H1 (cell line): ENCODE measurements around the gene INPP5A. TPM values are rescaled to one million over a fixed set of nuclear protein-coding genes. Genes with fewer than 3 reads are reported as not detected.

Source experiments
- CTCF ChIA-PET: fragments of 300-600 bp; sonication (Branson Sonifier 250); formaldehyde crosslinking; loops from one replicate; lab custom pipeline; 2021; ENCODE audit not compliant: partially characterized antibody; lab: Charles Lee
- POLR2A ChIA-PET: fragments of 300-600 bp; sonication (Branson Sonifier 250); formaldehyde crosslinking; loops from one replicate; lab custom pipeline; 2021; ENCODE audit warnings: inconsistent platforms; ENCODE audit not compliant: partially characterized antibody; lab: Charles Lee
- DNase-seq, 2 experiments: peaks; one replicate each; pipeline versions ENCODE4 v3.0.0 to v3.0.0-alpha.2; 2010 to 2022; ENCODE audit warnings: low spot score in 2 of 2, low read depth in 1 of 2, mixed read lengths in 1 of 2
- FAIRE-seq: peaks from 2 replicates; lab custom pipeline; 2011; peaks lifted over from hg19 to GRCh38; lab: Jason Lieb, UNC
- H2AFZ ChIP-seq: 2 replicates; pipeline ENCODE4 v1.8.1; 2012; ENCODE audit warnings: low read length, inconsistent platforms
- H2AK5ac ChIP-seq: 2 replicates; pipeline ENCODE4 v1.6.1; 2013; ENCODE audit warnings: low read depth, low read length
- H2BK120ac ChIP-seq: replicated peaks from 2 replicates; pipeline ENCODE3; 2013; ENCODE audit warnings: low read depth, low read length, inconsistent platforms
- H2BK12ac ChIP-seq: 2 replicates; pipeline ENCODE4 v1.6.1; 2013; ENCODE audit warnings: low read depth, low read length
- H2BK15ac ChIP-seq: 2 replicates; pipeline ENCODE4 v1.6.1; 2013; ENCODE audit warnings: low read length
- H2BK20ac ChIP-seq: 2 replicates; pipeline ENCODE4 v1.6.1; 2013; ENCODE audit warnings: low read length
- H2BK5ac ChIP-seq: 2 replicates; pipeline ENCODE4 v1.6.1; 2013; ENCODE audit warnings: low read depth, low read length
- H3K14ac ChIP-seq: 2 replicates; pipeline ENCODE4 v1.6.1; 2013; ENCODE audit warnings: inconsistent platforms; ENCODE audit not compliant: insufficient read length
- H3K18ac ChIP-seq: 2 replicates; pipeline ENCODE4 v1.6.1; 2013; ENCODE audit warnings: low read length; ENCODE audit errors: extremely low read depth
- H3K23ac ChIP-seq: 2 replicates; pipeline ENCODE4 v1.6.1; 2013; ENCODE audit warnings: inconsistent platforms; ENCODE audit not compliant: insufficient read length
- H3K23me2 ChIP-seq: 2 replicates; pipeline ENCODE4 v1.6.1; 2013; ENCODE audit warnings: low read depth, low read length
- H3K27ac ChIP-seq: 2 replicates; pipeline ENCODE4 v1.6.1; 2011; ENCODE audit warnings: low read depth, low read length, inconsistent platforms
- H3K27me3 ChIP-seq, 4 experiments: replicated peaks in 1 of 4; 1 replicate in 1 of 4; 2 replicates in 3 of 4; pipeline versions ENCODE4 v1.6.1 to v1.8.1; 2011 to 2013; ENCODE audit warnings: low read length in 3 of 4, mild to moderate bottlenecking in 3 of 4, inconsistent platforms in 2 of 4, mixed read lengths in 2 of 4, moderate library complexity in 1 of 4; ENCODE audit not compliant: control insufficient read depth in 3 of 4, insufficient read depth in 3 of 4; ENCODE audit errors: extremely low read depth in 1 of 4
- H3K36me3 ChIP-seq, 4 experiments: 2 replicates each; pipeline versions ENCODE4 v1.6.1 to v1.8.1; 2011 to 2013; ENCODE audit warnings: mild to moderate bottlenecking in 4 of 4, low read length in 3 of 4, moderate library complexity in 2 of 4, control low read depth in 1 of 4, inconsistent platforms in 1 of 4; ENCODE audit not compliant: insufficient read depth in 4 of 4, control insufficient read depth in 2 of 4
- H3K4ac ChIP-seq: replicated peaks from 2 replicates; pipeline ENCODE3; 2013; ENCODE audit warnings: low read length, low read depth, mixed read lengths, inconsistent platforms; ENCODE audit not compliant: insufficient read length
- H3K4me1 ChIP-seq, 4 experiments: replicated peaks in 1 of 4; 1 replicate in 1 of 4; 2 replicates in 3 of 4; pipeline versions ENCODE4 v1.6.1 to v1.8.1; 2011 to 2013; ENCODE audit warnings: low read length in 3 of 4, inconsistent platforms in 2 of 4, mixed read lengths in 1 of 4; ENCODE audit not compliant: insufficient read depth in 4 of 4, control insufficient read depth in 3 of 4
- H3K4me2 ChIP-seq, 2 experiments: 2 replicates each; pipeline versions ENCODE4 v1.6.1 to v1.8.1; 2011 to 2013; ENCODE audit warnings: low read depth in 2 of 2, low read length in 2 of 2, control low read depth in 1 of 2, inconsistent platforms in 1 of 2, mild to moderate bottlenecking in 1 of 2; ENCODE audit not compliant: insufficient read depth in 1 of 2
- H3K4me3 ChIP-seq, 4 experiments: fragments of 200-600, 300-600 bp in 1 of 4; sonication (generic), shearing (Covaris generic), sonication (Bioruptor Twin) in 1 of 4; 2 replicates each; pipeline versions ENCODE4 v1.5.1 to v1.8.1; 2011 to 2016; ENCODE audit warnings: low read length in 4 of 4, low read depth in 3 of 4, control low read depth in 2 of 4, inconsistent platforms in 2 of 4, mild to moderate bottlenecking in 2 of 4, mixed read lengths in 1 of 4, moderate library complexity in 1 of 4; ENCODE audit not compliant: insufficient read depth in 2 of 4; ENCODE audit errors: extremely low read depth in 1 of 4
- H3K56ac ChIP-seq: replicated peaks from 2 replicates; pipeline ENCODE3; 2013; ENCODE audit warnings: low read depth, mild to moderate bottlenecking, mixed read lengths, low read length, inconsistent platforms; ENCODE audit not compliant: insufficient read length
- H3K79me1 ChIP-seq: 2 replicates; pipeline ENCODE4 v1.6.1; 2013; ENCODE audit warnings: low read depth, low read length, control low read depth
- H3K79me2 ChIP-seq, 2 experiments: 2 replicates each; pipeline versions ENCODE4 v1.6.1 to v1.8.1; 2012 to 2013; ENCODE audit warnings: low read length in 2 of 2, mild to moderate bottlenecking in 2 of 2, inconsistent platforms in 1 of 2; ENCODE audit not compliant: insufficient read depth in 2 of 2, control insufficient read depth in 1 of 2
- H3K9ac ChIP-seq, 4 experiments: replicated peaks in 1 of 4; 1 replicate in 1 of 4; 2 replicates in 3 of 4; pipeline versions ENCODE4 v1.6.1 to v1.8.1; 2011 to 2013; ENCODE audit warnings: low read depth in 3 of 4, low read length in 3 of 4, control low read depth in 2 of 4, mild to moderate bottlenecking in 2 of 4, moderate library complexity in 2 of 4, inconsistent platforms in 1 of 4; ENCODE audit errors: extremely low read depth in 1 of 4
- H3K9me3 ChIP-seq, 2 experiments: 2 replicates each; pipeline versions ENCODE4 v1.6.1 to v1.8.1; 2012 to 2013; ENCODE audit warnings: mild to moderate bottlenecking in 2 of 2, moderate library complexity in 2 of 2, control low read depth in 1 of 2, inconsistent platforms in 1 of 2, low read depth in 1 of 2, low read length in 1 of 2, mixed read lengths in 1 of 2; ENCODE audit not compliant: insufficient read depth in 2 of 2
- H4K20me1 ChIP-seq, 2 experiments: replicated peaks in 1 of 2; 2 replicates each; pipeline versions ENCODE3 to v1.8.1; 2011 to 2013; ENCODE audit warnings: inconsistent platforms in 2 of 2, low read length in 2 of 2, mild to moderate bottlenecking in 1 of 2; ENCODE audit not compliant: insufficient read depth in 2 of 2, control insufficient read depth in 1 of 2
- H4K5ac ChIP-seq: 2 replicates; pipeline ENCODE4 v1.6.1; 2013; ENCODE audit warnings: low read length, low read depth, mixed read lengths, inconsistent platforms; ENCODE audit not compliant: insufficient read length
- H4K8ac ChIP-seq: 2 replicates; pipeline ENCODE4 v1.8.0; 2013; ENCODE audit warnings: mild to moderate bottlenecking, moderate library complexity, low read length, inconsistent platforms; ENCODE audit not compliant: insufficient read depth; ENCODE audit errors: extremely low read depth
- H4K91ac ChIP-seq: replicated peaks from 2 replicates; pipeline ENCODE3; 2013; ENCODE audit warnings: low read length, mixed read lengths, inconsistent platforms; ENCODE audit not compliant: insufficient read length
- ASH2L ChIP-seq: fragments of 200-600, 300-600 bp; sonication (generic); IDR thresholded peaks from one replicate; pipeline ENCODE4 v1.7.1; 2017; ENCODE audit warnings: low read length
- CTBP2 ChIP-seq: IDR thresholded peaks from 2 replicates; pipeline ENCODE4 v1.7.0; 2011; ENCODE audit warnings: borderline replicate concordance, mild to moderate bottlenecking, moderate library complexity, mixed read lengths, low read length; ENCODE audit not compliant: insufficient read depth, insufficient read length
- GABPA ChIP-seq: IDR thresholded peaks from 2 replicates; pipeline ENCODE4 v1.6.1; 2011; ENCODE audit warnings: mild to moderate bottlenecking, low read length, moderate library complexity, borderline replicate concordance; ENCODE audit not compliant: insufficient read depth
- HDAC2 ChIP-seq, 2 experiments: fragments of 300-600 bp in 1 of 2; sonication (generic) in 1 of 2; IDR thresholded peaks; 2 replicates each; pipeline ENCODE4 v1.6.1; 2011 to 2012; ENCODE audit warnings: low read depth in 2 of 2, low read length in 2 of 2, mild to moderate bottlenecking in 2 of 2, moderate library complexity in 2 of 2, borderline replicate concordance in 1 of 2, inconsistent platforms in 1 of 2
- KDM5A ChIP-seq: fragments of 200-600 bp; IDR thresholded peaks from 2 replicates; pipeline ENCODE4 v1.7.1; 2012; ENCODE audit warnings: mild to moderate bottlenecking, low read length, inconsistent platforms, mixed read lengths
- RAD21 ChIP-seq, 2 experiments: IDR thresholded peaks in 1 of 2; conservative IDR thresholded peaks in 1 of 2; 2 replicates each; pipeline ENCODE4 v1.6.1; 2011; ENCODE audit warnings: low read depth in 2 of 2, low read length in 2 of 2, improper control_type of control experiment in 1 of 2, inconsistent platforms in 1 of 2, mild to moderate bottlenecking in 1 of 2, moderate library complexity in 1 of 2
- SP1 ChIP-seq: IDR thresholded peaks from 2 replicates; pipeline ENCODE4 v1.6.1; 2011; ENCODE audit warnings: low read depth, low read length
- SRF ChIP-seq: IDR thresholded peaks from 2 replicates; pipeline ENCODE4 v1.6.1; 2011; ENCODE audit warnings: mild to moderate bottlenecking, low read depth, low read length, moderate library complexity
- TAF1 ChIP-seq: IDR thresholded peaks from 2 replicates; pipeline ENCODE4 v1.6.1; 2011; ENCODE audit warnings: mild to moderate bottlenecking, low read depth, low read length
- TCF12 ChIP-seq: IDR thresholded peaks from 2 replicates; pipeline ENCODE4 v1.6.1; 2011; ENCODE audit warnings: low read depth, mild to moderate bottlenecking, low read length
- WGBS, 2 experiments: shearing (Covaris generic) in 1 of 2; methylation state at CpG; one replicate each; pipeline versions ENCODE4 v1.1.6 to v1.1.7; 2013 to 2015; ENCODE audit warnings: low lambda C conversion rate in 2 of 2, mixed read lengths in 2 of 2, inconsistent platforms in 1 of 2, low coverage in 1 of 2, missing lambda C conversion rate in 1 of 2; ENCODE audit not compliant: insufficient replicate concordance in 2 of 2, insufficient coverage in 1 of 2, insufficient read length in 1 of 2; ENCODE audit errors: extremely low coverage in 1 of 2, missing lambda C conversion rate in 1 of 2; 5-methylcytosine and 5-hydroxymethylcytosine counted together
- polyA plus RNA-seq, 7 experiments: library from polyadenylated mRNA; depleted of rRNA in 3 of 7; stranded (reverse) in 5 of 7; unstranded in 2 of 7; fragments of >200 nt in 5 of 7; fragments of 200-250 nt in 2 of 7; gene quantifications; 1 replicate in 5 of 7; 2 replicates in 1 of 7; 4 replicates in 1 of 7; pipeline versions ENCODE4 v1.2.1 to v1.2.3, GENCODE V29; 2011 to 2013; ENCODE audit warnings: missing spikeins in 2 of 7, mixed read lengths in 2 of 7
- total RNA-seq: library from RNA; stranded (reverse); fragmentation: NEBNext Ultra II Directional; extraction: Animal tissue kit (Norgen Biotek cat#: 25700); gene quantifications from 2 replicates; pipeline ENCODE4 v1.2.1, GENCODE V29; 2021

The INPP5A gene
- total and polyA plus RNA-seq, 2 of the 8 experiments (the other 6 are each of a cell fraction or from before 2014, with no cell fraction given) = 19.7 to 27.5 TPM

GRCh38 chr10:132515811-132516726 lies 21.5 kb upstream of the INPP5A start:
- POLR2A ChIA-PET = interaction anchor here (0.6 to 4.0 kb wide), 5 partner anchors 17 to 180 kb away, joined by 3 to 20 read pairs (median 3); no protein-coding TSS in a partner anchor
- Histone ChIP-seq H3K9me3 (no peaks in the 10 kb centered on the region), H4K5ac (no peak overlapping the region), H4K20me1 (peaks cover 0 to 11% of the 10 kb centered on the region in 2 experiments), H3K27me3 (peaks cover 4 to 25% (median 15%) of the 10 kb centered on the region in 4 experiments; a peak in 6 of 7 replicates), H3K4me2 (peak overlapping the region; percentile 85 to 97; a peak in 3 of 4 replicates), H3K4me1 (peaks cover 11 to 34% (median 24%) of the 10 kb centered on the region in 4 experiments), H3K79me2 (no peaks in the 10 kb centered on the region; a peak in 1 of 4 replicates), H3K36me3 (no peaks in the 10 kb centered on the region), H4K91ac (peak overlapping the region; percentile 99), H3K23me2 (peaks cover 27% of the 10 kb centered on the region; the same call in 1 of the 2 replicates), H2BK5ac (peak overlapping the region; percentile 84; the same call in 1 of the 2 replicates), H3K56ac (peak overlapping the region; percentile 39), H2BK12ac (peak overlapping the region; percentile 100), H3K4ac (peak overlapping the region; percentile 96), H3K4me3 (peak overlapping the region in 1 of 4 experiments; percentile 61; a peak in 1 of 8 replicates), H3K27ac (no peak overlapping the region), H3K79me1 (no peaks in the 10 kb centered on the region), H2BK120ac (peak overlapping the region; percentile 79), H2AK5ac (peak overlapping the region; percentile 100), H4K8ac (peak overlapping the region; percentile 93; the same call in 1 of the 2 replicates), H3K14ac (peak overlapping the region; percentile 31), H2AFZ (no peak overlapping the region), H3K9ac (peak overlapping the region in 2 of 4 experiments; percentile 44 to 58; a peak in 2 of 7 replicates), H3K23ac (no peak overlapping the region), H3K18ac (peak overlapping the region; percentile 84; the same call in 1 of the 2 replicates), H2BK15ac (peak overlapping the region; percentile 99; the same call in 1 of the 2 replicates), H2BK20ac (peak overlapping the region; percentile 73)
- 84% methylated on average over 18 of the region's 19 CpGs; no CpG with 5 or more reads in 1 of the 2 experiments for WGBS, 2 experiments
- FAIRE-seq (no peak), DNase-seq (no peak)
- CTCF ChIA-PET = interaction anchor here (0.6 to 1.5 kb wide), 5 partner anchors 40 to 116 kb away, joined by 3 to 4 read pairs (median 4); no protein-coding TSS in a partner anchor
- TF ChIP-seq SP1 = no peak
- TF ChIP-seq TAF1 = no peak
- TF ChIP-seq KDM5A = no peak
- TF ChIP-seq RAD21 (IDR thresholded peaks at IDR 0.05 in 1 of 2, conservative IDR thresholded peaks at IDR 0.05 in 1 of 2; ENCODE audit: low read depth in 2 of 2, low read length in 2 of 2) = no peak
- TF ChIP-seq GABPA = no peak
- TF ChIP-seq HDAC2 (IDR thresholded peaks at IDR 0.05; ENCODE audit: borderline replicate concordance in 1 of 2, low read depth in 2 of 2, low read length in 2 of 2) = no peak
- TF ChIP-seq ASH2L = no peak
- no peak for TF ChIP-seq SRF
- TF ChIP-seq TCF12 = no peak
- TF ChIP-seq CTBP2 = no peak
